GM19468 (cell line): ENCODE measurements around the gene MEN1.
"Not testable (repeated sequence)": the region's sequence is repeated elsewhere in the genome, so short reads cannot be mapped to it uniquely, and the experiment has no call there.

Source experiments
- ATAC-seq: cut with Tn5 transposase; IDR thresholded peaks from one replicate; pipeline ENCODE4 v1.9.1; 2021; ENCODE audit warnings: mild to moderate bottlenecking, moderate library complexity, moderate number of reproducible peaks; ENCODE audit not compliant: unreplicated experiment; ENCODE audit errors: extremely low read depth

Gene MEN1

DNA sequence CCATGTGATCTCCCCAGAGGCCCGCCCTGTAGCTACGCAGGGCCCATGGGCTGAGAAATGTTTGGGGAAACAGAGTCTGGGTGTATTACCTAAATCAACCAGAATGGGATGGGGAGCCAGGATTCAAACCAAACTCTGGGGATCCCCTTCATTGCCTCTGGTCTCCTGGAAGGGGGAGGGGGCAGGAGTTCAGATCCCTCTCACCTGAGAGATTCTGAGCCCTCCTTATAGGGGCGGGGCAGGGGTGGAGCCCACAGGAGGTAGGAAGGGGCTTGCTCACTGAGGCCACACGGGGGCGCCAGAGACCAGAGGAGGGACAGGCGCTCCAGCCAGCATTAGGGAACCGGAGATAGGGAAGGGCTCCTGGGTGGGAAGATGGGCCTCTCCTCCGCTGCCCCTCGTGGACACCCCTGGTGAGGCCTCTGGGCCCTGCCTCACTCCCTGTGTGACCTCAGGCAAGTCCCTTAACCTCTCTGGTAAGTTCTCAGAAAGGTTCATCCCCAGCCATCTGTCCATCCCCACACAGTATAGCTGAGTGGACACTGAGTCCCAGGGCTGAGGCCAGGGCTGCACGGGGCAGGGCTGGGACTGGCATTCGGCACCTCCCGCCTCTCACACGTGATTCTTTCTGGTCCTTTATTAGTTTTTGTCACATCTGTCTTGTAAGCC lies 36.8 kb upstream of the MEN1 start:
- no peak for ATAC-seq

DNA sequence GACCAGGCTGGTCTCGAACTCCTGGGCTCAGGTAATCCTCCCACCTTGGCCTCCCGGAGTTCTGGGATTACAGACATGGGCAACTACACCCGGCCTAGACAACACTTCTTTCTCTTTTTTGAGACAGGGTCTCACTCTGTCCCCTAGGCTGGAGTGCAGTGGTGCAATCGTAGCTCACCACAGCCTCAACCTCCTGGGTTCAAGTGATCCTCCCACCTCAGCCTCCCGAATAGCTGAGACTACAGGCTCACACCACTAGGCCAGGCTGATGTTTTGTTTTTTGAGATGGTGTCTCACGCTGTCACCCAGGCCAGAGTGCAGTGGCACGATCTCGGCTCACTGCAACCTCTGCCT lies 35.4 kb upstream of the MEN1 start:
- not testable (repeated sequence) for ATAC-seq

DNA sequence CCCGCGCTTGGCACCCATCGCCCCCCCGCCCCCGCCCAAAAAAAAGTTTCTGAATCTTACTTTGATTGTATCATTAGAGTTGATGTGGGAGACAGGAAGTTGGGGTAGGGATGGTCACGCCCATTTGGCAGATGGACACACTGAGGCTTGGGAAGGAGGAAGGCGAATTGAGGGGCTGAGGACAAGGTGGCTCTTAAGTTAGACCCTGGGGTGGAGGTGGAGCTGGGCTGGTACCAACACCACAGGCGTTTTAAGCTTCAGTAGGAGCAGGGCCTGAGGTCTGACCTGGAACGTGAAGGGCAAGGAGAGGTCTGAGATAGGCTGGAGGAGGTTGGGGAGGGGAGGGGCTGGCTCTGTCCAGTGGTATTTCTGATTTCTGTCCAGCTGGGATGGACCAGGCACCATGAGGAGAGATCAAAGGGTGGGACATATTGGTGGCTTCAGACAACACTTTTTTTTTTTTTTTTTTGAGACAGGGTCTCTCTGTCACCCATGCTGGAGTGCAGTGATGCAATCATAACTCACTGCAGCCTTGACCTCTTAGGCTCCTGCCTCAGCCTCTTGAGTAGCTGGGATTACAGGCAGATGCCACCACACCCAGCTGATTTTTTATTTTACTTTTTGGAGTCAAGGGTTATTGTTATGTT lies 34.9 kb upstream of the MEN1 start:
- no peak for ATAC-seq

DNA sequence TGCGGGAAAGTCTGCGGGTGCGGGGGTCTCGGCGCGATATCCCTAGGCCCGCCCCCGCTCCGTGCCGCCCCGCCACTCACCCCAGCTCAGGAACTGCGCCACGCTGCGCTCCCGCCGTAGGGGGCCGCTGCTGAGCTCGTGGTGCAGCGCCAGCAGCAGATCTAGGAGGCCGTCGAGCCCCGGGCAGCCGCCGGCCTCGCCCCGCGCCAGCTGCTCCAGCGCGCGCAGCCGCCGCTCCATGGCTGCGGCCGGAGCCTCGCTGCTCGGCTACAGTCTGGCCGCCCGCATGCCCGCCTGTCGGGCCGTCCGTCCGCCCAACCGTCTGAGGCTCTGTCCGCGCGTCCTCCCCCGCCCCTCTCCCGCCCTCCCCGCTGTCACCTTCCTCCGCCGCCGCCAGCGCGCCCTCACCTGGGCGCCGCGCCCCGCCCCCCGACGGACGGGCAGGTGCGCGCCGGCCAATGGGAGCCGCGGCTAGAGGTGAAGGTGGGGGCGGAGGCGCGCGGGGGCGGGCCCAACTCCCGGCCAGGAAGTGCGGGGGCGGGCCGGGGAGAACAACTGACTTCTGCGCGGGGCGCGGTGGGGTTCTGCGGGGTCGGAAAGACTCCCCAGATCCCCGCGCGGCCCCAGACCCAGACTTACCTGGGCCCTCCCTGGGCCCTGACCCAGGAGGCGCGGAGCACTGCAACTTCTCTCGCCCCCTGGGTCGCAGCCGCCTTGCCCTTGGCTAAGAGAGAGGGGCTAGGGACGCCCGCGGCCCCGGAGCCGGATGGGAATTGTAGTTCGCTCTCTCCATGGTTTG lies 34.2 kb upstream of the MEN1 start, which contains the start of gene CDC42BPG:
CDC42BPG (minus strand) TSS at position 324 of the 799 bp plus-strand sequence; CDS start at position 240, 84 bp downstream.
- ATAC-seq, result no peak

DNA sequence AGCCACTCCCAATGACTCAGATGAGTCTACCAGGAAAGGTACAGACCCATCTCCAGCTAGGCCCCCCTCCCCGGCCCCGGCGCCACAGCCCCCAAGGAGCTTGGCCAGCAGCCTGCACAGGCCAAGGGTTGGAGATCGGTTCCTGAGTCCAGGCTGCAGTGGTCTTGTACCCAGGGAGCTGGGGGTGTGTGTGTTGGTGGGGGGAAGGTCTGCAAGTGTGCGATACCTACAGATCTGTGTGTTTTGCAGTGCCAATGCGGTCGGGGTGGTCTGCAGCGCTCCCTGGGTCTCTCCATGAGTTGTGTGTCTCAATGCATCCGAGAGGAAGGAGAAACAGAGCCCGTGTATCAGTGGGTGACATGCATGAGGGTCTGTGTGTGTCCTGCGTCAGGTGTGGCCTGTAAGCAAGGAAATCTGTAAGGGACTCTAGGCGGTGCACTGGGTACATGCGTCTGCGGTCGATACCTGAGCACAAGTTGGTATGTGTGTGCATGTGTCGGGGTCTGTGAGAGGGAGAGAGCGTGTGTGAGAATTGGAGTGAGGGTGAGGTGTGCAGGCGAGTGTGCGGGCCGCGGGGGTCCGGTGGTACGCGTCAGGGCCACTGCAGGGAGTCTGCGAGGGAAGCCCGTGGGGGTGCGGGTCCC lies 33.5 kb upstream of the MEN1 start:
- no peak for ATAC-seq

DNA sequence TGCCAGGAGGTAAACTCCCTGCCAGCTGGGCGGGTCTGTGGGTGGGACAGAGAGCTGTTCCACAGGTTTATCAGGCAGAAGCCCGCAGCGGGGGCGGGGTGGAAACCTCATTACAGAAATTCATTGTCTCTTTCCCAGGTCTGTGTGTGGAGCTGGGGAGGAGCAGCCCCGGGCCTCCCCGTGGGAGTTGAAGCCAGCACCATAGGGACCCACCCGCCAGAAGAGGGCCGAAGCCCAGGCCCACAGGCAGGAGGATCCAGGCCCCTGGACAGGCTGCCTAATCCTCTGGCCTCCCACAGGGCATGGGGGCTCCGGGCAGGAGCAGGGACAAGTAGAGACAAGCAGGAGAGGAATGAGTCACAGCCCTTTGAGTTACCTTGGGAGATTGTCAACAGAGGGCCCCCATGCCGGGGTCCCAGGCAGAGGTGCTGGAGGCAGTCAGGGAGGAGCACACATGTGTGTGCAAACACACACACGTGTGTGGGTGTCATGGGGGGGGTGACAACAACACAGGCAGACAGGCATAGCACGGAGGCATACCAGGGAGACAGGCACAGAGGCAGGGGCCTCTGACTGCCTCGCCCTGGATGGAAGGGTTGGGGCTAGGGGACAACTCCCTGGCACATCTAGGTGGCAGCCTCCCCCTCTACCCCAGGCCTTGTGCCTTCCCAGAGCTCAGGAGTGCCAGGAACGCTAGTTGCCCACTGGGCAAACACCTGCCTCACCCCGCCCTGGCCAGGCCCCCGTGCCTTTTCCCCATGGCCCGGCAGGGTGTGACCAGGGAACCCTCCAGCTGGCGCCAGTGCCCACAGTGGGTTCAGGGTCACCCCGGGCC lies 32.7 kb upstream of the MEN1 start:
- ATAC-seq, result no peak

DNA sequence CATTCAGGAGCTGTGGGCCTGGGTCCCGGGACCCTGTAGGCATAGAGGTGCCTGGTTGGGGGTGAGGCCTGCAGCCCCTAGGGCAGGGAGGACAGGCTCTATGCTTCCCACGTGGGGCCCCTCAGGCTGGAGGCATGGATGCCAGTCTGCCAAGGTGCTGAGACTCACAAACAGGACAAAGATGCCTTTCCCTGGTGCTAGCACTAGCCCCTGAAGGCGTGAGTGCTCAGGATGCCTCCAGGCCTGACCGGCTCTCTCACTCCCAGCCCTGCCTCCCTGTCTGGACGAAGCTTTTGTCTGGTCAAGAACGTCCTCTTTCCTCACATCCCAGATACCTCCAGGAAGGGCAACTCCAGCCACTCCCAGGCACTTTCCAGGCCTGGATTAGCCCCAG lies 32.0 kb upstream of the MEN1 start:
- no peak for ATAC-seq

DNA sequence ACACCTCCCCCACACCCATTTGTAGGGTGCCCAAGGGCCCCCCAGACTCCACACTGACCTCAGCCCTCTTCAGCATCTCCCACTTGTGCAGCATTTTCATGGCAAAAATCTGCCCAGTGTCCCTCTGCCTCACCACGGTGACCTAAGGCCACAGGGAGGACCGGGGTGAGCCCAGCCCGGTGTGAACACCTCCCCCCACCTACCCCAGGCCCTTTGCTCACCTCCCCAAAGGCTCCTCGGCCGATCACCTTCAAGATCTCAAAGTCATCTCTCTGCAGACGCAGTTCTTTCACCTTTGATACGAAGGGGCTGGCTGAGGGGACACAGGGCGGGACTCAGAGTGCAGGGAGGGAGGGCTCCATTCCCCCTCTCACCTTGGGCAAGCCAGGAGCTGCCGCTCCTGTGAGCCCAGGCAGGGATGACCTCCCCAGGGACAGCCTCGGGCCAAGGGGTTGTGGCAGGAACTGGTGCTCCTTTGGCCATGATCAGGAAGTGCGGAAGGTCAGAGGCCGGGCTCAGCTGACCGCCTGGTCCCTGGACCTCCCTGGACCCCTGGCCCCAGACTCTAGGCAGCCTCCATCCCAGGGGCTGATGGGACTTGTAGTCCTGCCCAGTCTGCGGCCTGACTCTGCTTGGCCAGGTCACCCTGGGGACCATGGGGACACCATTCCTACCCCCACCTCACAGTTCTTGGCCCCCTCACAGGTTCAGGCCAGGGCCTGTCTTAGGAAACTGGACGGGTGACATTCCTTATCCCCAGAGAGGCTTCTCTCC lies 31.4 kb upstream of the MEN1 start:
- no peak for ATAC-seq

DNA sequence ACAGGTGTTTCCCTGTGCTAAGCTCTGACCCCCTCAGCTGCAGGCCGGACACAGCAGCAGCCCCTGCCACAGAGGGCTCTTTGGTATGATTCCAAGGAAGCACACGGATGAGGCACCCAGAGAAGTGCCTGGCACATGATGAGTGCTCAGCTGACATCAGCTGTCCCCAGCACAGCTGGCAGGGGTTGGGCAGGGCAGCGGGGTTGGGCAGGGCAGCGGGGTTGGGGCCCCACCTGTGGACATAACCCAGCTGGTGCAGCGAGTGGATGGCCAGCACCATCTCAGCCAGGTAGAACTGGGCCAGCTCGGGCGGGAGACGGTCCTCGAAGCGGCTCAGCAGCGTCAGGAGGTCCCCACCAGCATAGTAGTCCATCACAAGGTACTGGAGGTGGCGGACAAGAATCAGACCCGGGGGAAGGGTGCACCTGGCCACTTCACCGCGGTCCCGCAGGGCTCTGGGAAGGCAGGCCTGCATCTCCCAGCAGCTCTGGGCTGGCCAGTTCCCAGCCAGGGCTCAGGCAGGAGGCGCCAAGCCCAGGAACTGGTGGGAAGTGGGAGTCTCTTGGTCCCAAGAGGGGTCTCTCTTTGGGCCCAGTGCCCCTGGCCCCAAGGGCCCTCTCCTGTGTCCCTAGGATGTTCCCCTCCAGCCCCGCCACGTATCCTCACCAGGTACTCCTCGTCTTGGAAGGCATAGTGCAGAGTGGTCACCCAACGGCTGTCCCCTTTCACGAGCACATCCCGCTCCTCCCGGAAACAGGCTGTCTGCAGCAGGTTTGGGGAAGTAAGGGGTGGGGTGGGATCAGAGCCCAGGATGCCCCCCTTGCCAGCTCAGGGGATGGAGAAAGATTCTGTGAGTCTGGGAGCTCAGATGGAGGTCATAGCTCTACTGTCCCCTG lies 29.8 kb upstream of the MEN1 start:
- no peak for ATAC-seq

DNA sequence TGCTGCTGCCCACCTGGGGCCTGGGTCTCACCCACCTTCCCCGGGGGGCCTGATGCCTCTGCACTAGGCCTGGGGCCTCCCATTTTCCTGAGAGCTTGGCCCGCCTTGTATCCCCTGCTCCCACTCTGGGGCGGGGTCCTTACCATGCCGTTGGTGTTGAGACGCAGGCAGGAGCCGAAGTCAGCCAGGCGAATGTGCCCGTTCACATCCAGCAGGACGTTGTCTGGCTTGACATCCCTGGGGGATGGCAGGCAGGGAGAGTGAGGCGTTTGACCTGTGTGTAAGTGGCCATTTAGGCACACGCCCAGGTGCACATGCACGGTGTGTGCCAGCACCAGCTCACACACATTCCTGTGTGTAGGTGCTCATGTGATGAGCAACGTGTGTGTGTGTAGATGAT lies 29.0 kb upstream of the MEN1 start:
- no peak for ATAC-seq

DNA sequence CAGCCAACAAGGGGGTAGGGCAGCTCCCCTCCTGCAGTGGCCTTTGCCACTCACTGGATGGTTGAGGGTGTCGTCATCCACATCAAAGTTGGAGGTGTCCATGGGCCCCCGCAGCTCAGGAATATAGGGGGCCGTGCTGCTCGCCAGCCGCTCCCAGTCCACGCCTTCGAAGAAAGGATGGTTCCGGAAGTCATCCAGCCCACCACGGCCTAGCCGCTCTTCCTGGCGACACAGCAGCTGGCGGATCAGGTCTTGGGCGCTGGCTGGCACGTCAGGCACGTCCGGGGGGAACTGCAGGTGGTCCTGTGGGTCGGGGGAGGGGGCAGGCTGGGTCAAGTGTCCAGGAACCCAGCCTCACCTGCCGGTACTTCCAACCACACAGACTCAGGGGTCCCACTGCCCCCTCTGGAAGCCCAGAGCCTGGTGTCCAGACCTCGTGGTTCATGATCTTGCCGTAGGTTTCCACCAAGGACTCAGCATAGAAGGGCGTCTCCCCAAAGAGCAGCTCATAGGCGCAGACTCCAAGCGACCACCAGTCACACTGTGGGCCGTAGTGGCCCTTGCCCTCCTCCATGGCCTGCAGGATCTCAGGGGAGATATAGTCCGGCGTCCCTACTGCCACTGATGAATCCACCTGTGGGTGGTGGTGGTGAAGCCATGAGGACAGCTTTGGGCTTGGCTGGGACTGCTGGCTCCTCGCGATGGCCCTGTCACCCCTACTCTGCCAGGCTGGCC lies 28.4 kb upstream of the MEN1 start:
- no peak for ATAC-seq

DNA sequence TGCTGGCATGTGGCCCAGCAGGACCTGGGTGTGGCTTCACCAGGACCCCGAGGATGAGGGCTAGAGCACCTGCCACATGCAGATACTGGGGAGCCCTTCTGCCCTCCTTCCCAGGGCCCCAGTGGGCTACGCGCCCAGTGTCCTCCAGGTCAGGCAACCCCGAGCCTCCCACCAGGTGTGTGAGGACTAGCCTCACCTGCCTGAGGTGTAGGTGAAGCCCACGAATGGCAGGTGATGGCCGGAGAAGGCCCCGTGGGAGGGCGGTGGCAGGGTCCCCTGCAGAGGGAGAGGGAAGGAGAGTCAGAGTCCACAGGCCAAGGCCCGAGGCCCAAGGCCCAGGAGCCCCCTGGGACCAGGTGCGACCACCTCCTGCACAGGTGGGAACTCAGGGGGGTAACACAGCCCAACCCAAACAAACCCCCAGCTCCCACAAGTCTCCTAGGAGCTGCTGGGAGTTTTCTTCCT lies 27.6 kb upstream of the MEN1 start:
- no peak for ATAC-seq

DNA sequence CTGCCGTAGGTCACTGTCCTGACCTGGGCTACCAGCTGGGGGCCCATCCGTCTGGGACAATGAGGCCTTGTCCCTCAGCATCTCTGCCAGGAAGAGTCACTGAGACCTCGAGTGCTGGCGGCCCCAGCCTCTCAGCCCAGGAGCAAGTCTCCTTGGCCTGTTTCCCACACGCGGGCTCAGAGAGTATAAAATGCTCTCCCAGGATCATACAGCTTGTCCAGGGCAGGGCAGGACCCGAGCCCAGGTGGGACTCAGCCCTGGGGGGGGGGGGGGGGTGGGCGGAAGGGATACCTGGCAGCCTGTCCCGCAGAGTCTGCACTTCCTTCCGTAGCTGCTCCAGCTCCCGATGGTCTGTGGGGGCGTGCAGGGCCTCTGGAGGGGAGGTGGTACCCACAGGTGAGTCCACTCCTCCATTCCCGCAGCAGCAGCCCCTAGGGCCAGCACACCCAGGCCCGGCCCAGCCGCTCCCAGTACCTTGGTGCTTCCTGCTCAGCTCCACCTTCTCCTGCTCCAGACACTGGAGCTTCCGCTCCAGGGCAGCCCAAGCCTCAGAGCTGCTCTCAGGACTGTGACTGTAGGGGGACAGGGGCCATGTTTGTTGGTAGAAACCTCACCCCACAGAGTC lies 26.2 kb upstream of the MEN1 start:
- ATAC-seq, result no peak

DNA sequence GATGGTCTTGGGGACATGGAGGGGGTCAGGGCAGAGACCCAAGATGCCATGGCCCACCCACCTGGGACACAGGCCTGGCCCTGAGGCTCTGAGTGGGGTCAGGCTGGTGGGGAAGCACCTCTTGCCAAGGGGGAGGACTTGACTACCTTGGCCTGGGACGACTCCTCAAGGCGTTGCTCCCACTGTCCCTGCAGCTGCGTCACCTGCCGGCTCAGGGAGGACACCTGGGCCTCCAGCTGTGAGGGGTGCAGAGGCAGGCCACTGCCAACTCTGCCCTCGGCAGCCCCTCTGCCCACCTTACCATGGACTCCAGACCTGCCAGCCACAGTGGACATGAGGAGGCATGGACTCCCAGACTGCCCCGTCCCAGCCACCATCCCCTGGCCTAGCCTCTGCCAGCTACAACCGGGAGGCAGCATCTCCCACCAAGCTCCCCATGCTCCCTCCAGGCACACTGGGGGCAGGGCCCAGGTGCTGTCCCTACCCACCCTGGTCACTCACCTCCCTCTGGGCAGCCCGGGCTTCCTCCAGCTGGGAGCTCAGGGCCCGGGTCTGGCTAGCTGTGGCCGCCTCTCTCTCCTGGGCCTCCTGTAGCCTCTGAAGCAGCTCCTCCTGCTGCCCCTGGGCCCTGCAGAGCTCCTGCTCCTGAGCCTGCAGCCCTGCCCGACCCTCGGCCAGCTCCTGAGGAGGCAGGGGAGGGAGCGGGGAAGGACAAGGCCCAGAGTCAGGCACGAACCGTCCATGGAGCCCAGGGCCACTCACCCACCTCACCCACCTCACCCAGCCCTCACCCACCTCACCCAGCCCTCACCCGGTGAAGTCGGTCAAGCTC lies 25.5 kb upstream of the MEN1 start:
- ATAC-seq, result no peak

DNA sequence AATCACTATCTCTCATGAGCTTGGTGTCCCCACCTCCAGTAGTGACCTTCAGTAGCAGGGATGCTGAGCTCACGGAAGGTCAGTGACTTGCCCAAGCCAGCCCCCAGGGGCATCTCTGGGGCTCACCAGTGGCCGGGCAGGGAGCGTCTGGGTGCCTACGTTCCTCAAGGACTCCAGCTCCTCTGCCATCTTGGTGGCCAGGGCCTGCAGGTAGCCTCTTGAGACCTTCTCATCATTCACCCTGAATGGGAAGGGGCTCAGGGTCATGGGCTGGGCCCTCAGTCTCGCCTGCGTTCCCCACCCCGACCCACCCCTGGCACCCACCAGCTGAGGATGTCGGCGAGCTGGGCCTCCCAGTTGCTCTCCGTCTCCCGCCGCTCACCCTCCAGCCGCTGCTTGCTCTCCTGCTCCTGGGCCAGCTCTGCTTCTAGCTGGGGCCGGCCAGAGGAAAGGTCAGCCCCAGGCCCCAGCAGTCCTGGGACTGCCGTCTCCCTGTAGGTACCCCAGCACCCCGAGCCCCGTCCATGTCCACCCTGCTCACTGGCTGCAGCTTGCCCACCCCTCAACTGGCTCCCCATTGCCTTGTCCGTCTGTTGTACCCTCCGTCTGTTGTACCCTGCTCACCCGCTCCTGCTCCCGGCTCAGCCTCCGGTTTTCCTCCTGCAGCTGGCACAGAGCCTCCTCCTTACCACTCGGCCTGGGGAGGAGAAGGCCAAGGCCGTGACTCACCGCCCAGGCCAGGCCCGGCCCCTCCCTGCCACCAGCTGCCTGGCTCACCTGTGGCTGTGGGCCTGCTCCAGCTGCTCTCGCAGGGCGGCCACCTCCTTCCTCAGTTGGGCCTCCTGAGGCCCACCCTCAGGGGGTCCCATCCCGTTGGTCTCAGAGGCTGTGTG lies 24.6 kb upstream of the MEN1 start:
- no peak for ATAC-seq
